Sigmoid colon (tissue), 7 donors: ENCODE measurements around the gene PHACTR3. TPM values are rescaled to one million over a fixed set of nuclear protein-coding genes. Genes with fewer than 3 reads are reported as not detected.

ENCODE experiments used
- DNase-seq: peaks from one replicate; pipeline ENCODE4 v3.0.0-alpha.2; 2019
- H3K27ac ChIP-seq, 4 donors: fragments of 200-600 bp; sonication (generic); one replicate each; pipeline ENCODE4 v1.5.1; 2016 to 2019; ENCODE audit warnings: mild to moderate bottlenecking in 1 of 4
- H3K27me3 ChIP-seq, 3 donors: fragments of 200-600 bp; sonication (generic); one replicate each; pipeline ENCODE4 v1.5.1; 2019; ENCODE audit warnings: mild to moderate bottlenecking in 1 of 3
- H3K36me3 ChIP-seq, 4 donors: fragments of 200-600 bp; sonication (generic); one replicate each; pipeline ENCODE4 v1.5.1; 2016 to 2019
- H3K4me1 ChIP-seq, 4 donors: fragments of 200-600 bp; sonication (generic); one replicate each; pipeline ENCODE4 v1.5.1; 2017 to 2019
- H3K4me3 ChIP-seq, 4 donors: fragments of 200-600 bp; sonication (generic); one replicate each; pipeline ENCODE4 v1.5.1; 2017 to 2019; ENCODE audit warnings: mild to moderate bottlenecking in 2 of 4, moderate library complexity in 1 of 4
- H3K9me3 ChIP-seq, 4 donors: fragments of 200-600 bp in 3 of 4; sonication (generic) in 3 of 4; one replicate each; pipeline versions ENCODE4 v1.5.1 to v1.6.1; 2013 to 2019
- EP300 ChIP-seq, 4 donors: sonication (generic); formaldehyde crosslinking; IDR thresholded peaks; one replicate each; pipeline ENCODE4 v1.6.1; 2017; ENCODE audit warnings: antibody characterized with exemption in 4 of 4
- POLR2A ChIP-seq, 2 donors: fragments of 450-650 bp; IDR thresholded peaks; one replicate each; pipeline ENCODE4 v1.6.1; 2016; ENCODE audit warnings: antibody characterized with exemption in 2 of 2, mild to moderate bottlenecking in 2 of 2, moderate library complexity in 2 of 2
- POLR2AphosphoS5 ChIP-seq, 4 donors: sonication (generic); formaldehyde crosslinking; IDR thresholded peaks; one replicate each; pipeline ENCODE4 v1.6.1; 2017; ENCODE audit warnings: antibody characterized with exemption in 4 of 4
- WGBS, 2 donors: extraction: QIAGEN DNeasy Blood & Tissue Kit; methylation state at CpG; one replicate each; pipeline ENCODE4 v1.1.7; 2013; 5-methylcytosine and 5-hydroxymethylcytosine counted together
- intact Hi-C: fragments of 100-400 bp; cut with DNase I; formaldehyde crosslinking; loops from one replicate; pipeline ENCODE4 v1.15.1; 2023
- polyA plus RNA-seq, 3 donors: library from polyadenylated mRNA; stranded (reverse); fragments of 200-250 nt; gene quantifications; one replicate each; pipeline ENCODE4 v1.2.3, GENCODE V29; 2013
- total RNA-seq, 4 donors: library from RNA; depleted of rRNA; stranded (reverse); fragments of >200 nt; gene quantifications; one replicate each; pipeline ENCODE4 v1.1.0, GENCODE V29; 2016
- TF ChIP-seq, protein P1 (sequence below), 4 experiments: fragments of 450-650 bp in 3 of 4; fragments of 200-600 bp in 1 of 4; IDR thresholded peaks; one replicate each; pipeline ENCODE4 v1.5.1; 2016 to 2019; ENCODE audit warnings: antibody characterized with exemption in 4 of 4, mild to moderate bottlenecking in 3 of 4, moderate library complexity in 2 of 4
- donor health status: healthy with polysubstance abuse.
- donor health status: Bipolar disorder and iron deficiency.
- donor health status: healthy.

Gene PHACTR3
- total and polyA plus RNA-seq, 7 donors = under 0.01 to 1.5 (median 0.81) TPM

DNA sequence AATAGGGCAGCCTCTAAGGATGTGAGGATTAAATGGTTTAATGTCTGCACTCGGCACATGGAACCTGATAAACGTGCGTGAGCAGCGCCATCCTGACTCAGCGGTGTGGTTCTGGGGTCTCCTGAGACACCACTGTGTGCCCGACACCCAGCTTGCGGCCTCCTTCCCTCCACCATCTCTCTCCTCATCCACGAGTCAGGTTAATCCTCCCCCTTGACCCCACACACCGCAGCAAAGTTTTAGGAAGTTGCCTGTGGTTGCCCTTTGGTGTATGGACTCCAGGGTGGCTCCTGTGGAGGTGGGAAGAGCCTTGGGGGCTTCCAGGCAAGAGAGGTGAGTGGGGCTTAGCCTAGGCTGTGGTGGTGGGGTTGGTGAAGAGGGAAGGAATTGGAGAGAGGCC lies 68.2 kb downstream of the PHACTR3 start:
- no peak overlapping the region for H3K4me3 ChIP-seq
- no peaks in the 10 kb centered on the region for H3K9me3 ChIP-seq
- no peak overlapping the region for H3K27ac ChIP-seq
- no peak for DNase-seq
- no peak for TF ChIP-seq POLR2AphosphoS5 (IDR thresholded peaks at IDR 0.05)
- no peak for TF ChIP-seq EP300 (IDR thresholded peaks at IDR 0.05)
- TF ChIP-seq POLR2A (IDR thresholded peaks at IDR 0.05) = no peak
- TF ChIP-seq, protein P1, sequence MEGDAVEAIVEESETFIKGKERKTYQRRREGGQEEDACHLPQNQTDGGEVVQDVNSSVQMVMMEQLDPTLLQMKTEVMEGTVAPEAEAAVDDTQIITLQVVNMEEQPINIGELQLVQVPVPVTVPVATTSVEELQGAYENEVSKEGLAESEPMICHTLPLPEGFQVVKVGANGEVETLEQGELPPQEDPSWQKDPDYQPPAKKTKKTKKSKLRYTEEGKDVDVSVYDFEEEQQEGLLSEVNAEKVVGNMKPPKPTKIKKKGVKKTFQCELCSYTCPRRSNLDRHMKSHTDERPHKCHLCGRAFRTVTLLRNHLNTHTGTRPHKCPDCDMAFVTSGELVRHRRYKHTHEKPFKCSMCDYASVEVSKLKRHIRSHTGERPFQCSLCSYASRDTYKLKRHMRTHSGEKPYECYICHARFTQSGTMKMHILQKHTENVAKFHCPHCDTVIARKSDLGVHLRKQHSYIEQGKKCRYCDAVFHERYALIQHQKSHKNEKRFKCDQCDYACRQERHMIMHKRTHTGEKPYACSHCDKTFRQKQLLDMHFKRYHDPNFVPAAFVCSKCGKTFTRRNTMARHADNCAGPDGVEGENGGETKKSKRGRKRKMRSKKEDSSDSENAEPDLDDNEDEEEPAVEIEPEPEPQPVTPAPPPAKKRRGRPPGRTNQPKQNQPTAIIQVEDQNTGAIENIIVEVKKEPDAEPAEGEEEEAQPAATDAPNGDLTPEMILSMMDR (IDR thresholded peaks at IDR 0.05) = no peak
- H3K36me3 ChIP-seq = no peaks in the 10 kb centered on the region
- intact Hi-C loops = no loop called here
- no peaks in the 10 kb centered on the region for H3K4me1 ChIP-seq
- peaks cover 0 to 17% (median 13%) of the 10 kb centered on the region in 3 donors for H3K27me3 ChIP-seq
- WGBS, 2 donors = 76 to 81% methylated on average over 9 of the region's 9 CpGs

DNA sequence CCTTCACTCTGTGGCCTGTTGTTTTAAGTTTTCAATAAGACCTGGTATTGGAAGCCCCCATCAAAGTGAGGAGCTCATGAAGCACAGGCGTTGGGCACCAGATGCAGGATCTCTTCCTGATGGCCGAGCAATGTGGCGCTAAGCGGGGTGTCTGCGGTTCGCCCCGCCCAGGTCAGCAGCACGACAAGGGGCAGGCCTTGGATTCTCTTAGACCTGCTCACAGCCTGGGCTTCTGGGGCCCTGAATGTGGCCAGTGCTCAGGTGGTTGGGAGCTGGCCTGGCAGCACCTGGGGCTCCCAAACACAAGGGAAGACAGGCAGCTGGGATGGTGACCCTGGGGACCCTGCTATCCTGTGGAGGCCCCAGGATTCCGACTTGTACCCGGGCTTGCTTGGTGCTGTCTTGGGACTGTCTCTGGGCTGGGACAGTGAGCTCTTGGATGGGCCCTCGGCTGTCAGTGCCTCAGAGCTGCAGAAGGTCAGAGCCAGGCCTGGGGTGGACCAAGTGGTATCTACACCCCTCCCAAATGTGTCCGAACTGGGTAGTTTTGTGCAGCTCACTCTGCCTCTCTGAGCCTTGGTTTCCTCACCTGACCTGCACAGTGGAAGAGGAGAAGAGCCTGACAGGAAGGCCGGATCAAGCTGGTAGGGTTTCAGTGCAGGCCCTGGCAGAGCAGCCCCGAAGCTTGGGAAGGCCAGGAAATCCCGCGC lies 69.1 kb downstream of the PHACTR3 start:
- Histone ChIP-seq H3K36me3 (no peaks in the 10 kb centered on the region), H3K27me3 (peaks cover 0 to 23% (median 19%) of the 10 kb centered on the region in 3 donors), H3K9me3 (no peaks in the 10 kb centered on the region), H3K4me3 (no peak overlapping the region), H3K4me1 (no peaks in the 10 kb centered on the region), H3K27ac (no peak overlapping the region)
- intact Hi-C loops = no loop called here
- TF ChIP-seq POLR2A (IDR thresholded peaks at IDR 0.05) (no peak), EP300 (IDR thresholded peaks at IDR 0.05) (no peak), POLR2AphosphoS5 (IDR thresholded peaks at IDR 0.05) (no peak)
- TF ChIP-seq, protein P1 (IDR thresholded peaks at IDR 0.05) = no peak
- no peak for DNase-seq
- WGBS, 2 donors = 86 to 89% methylated on average over 16 of the region's 16 CpGs

DNA sequence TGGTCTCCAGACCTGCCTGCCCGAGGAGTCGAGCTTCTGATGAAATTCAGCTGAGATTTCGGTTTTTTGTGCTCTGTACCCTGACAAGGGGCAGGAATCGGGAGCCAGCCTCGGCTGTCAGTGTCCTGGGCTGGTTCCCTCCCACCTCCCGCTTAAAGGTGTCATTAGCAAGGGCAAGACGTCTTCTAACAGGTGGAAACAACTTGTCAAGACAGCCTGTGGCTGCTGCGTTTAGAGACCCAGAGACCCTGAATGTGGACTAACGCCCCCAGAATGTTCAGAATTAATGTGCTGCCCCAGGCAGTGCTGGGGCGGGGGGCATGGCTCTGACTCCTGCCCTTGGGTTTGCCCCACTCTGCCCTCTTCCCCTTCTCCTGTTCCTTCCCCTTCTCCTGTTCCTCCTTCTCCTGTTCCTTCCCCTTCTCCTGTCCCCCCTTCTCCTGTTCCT lies 69.7 kb downstream of the PHACTR3 start:
- intact Hi-C loops = no loop called here
- Histone ChIP-seq H3K4me3 (no peak overlapping the region), H3K27me3 (peaks cover 0 to 24% (median 23%) of the 10 kb centered on the region in 3 donors), H3K4me1 (no peaks in the 10 kb centered on the region), H3K9me3 (no peaks in the 10 kb centered on the region), H3K27ac (no peak overlapping the region), H3K36me3 (no peaks in the 10 kb centered on the region)
- TF ChIP-seq EP300 (IDR thresholded peaks at IDR 0.05) = no peak
- TF ChIP-seq POLR2AphosphoS5 (IDR thresholded peaks at IDR 0.05) = no peak
- TF ChIP-seq POLR2A (IDR thresholded peaks at IDR 0.05) = no peak
- TF ChIP-seq, protein P1 (IDR thresholded peaks at IDR 0.05) = no peak
- no peak for DNase-seq
- 59 to 68% methylated on average over 10 of the region's 10 CpGs for WGBS, 2 donors

DNA sequence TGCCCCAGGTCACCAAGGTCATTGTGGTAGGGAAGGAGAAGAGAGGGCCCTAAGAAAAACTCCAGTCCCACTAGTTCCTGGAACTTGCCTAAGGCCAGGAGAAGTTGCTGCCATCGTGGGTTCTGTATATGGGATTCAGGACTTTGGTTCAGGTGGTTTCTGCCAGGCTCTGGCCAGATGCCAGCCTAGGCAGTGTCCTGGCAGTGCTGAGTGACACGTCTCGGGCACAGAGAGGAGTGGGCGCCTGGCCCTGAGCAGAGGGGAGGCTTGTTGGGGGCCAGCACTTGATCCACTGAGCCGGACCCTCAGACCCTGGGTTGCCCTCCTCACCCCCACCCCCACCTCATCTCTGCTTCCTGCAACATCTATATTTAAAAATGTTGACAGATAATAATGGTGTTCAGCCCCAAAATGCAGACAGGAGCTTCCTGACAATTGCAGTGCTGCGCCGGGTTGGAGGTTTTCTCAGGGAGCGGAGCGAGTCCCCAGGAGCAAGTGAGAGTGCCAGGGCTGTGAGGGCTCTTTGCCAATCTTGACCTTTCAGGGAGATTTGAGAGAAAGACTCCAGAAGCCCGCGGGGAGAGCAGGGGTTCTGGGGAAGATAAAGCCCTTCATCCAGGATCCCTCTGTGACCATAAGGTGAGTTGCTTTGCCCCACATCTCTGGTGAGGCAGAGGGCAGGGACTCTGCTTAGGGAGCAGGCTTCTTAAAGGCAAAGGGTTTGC lies 71.9 kb downstream of the PHACTR3 start:
- WGBS, 2 donors = 63 to 65% methylated on average over 11 of the region's 11 CpGs
- intact Hi-C loops = no loop called here
- TF ChIP-seq POLR2A (IDR thresholded peaks at IDR 0.05) = no peak
- TF ChIP-seq EP300 (IDR thresholded peaks at IDR 0.05) = no peak
- TF ChIP-seq, protein P1 (IDR thresholded peaks at IDR 0.05) = no peak
- no peak for TF ChIP-seq POLR2AphosphoS5 (IDR thresholded peaks at IDR 0.05)
- no peak overlapping the region for H3K4me3 ChIP-seq
- no peaks in the 10 kb centered on the region for H3K36me3 ChIP-seq
- H3K4me1 ChIP-seq = no peaks in the 10 kb centered on the region
- H3K9me3 ChIP-seq = no peaks in the 10 kb centered on the region
- H3K27ac ChIP-seq = no peak overlapping the region
- H3K27me3 ChIP-seq = peaks cover 0 to 23% (median 21%) of the 10 kb centered on the region in 3 donors
- no peak for DNase-seq
